COR-L47 (cell line): Measurements from ENCODE around the gene FGF4.

Experiments used
- DNase-seq: peaks from one replicate; lab custom pipeline; 2025; lab: John Stamatoyannopoulos, UW

Gene FGF4, protein sequence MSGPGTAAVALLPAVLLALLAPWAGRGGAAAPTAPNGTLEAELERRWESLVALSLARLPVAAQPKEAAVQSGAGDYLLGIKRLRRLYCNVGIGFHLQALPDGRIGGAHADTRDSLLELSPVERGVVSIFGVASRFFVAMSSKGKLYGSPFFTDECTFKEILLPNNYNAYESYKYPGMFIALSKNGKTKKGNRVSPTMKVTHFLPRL

DNA sequence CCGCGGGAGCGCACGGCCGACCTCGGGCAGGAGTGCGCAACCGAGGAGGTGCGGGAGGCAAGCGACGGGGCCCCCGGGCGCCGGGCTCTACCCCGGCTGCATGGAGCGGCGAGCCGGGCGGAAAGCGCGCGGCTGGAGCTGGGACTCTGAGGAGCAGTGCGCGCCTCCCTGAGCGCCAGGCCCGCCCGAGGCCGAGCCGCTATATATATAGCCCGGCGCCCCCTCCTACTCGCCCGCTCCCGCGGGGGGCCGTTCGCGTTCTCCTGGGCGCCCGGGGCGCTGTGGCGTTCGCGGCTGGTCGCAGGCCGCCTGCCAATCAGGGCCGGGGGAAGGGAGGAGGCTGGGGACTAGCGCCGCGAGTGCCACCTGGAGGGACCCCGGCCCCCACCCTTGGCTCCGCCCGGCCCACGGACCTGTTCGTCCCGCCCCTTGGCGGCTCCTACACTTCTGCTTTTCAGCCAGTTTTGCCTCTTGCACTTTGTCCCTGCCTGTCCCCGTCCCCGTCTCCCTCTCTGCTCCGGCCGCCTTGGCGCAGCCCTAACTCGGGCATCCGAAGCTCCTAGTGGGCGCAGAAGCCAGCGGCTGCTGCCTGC is at the start of gene FGF4:
FGF4 (minus strand) TSS at position 179 of the 593 bp plus-strand sequence. CDS start 257 bp downstream, outside the sequence.
- no peak for DNase-seq

DNA sequence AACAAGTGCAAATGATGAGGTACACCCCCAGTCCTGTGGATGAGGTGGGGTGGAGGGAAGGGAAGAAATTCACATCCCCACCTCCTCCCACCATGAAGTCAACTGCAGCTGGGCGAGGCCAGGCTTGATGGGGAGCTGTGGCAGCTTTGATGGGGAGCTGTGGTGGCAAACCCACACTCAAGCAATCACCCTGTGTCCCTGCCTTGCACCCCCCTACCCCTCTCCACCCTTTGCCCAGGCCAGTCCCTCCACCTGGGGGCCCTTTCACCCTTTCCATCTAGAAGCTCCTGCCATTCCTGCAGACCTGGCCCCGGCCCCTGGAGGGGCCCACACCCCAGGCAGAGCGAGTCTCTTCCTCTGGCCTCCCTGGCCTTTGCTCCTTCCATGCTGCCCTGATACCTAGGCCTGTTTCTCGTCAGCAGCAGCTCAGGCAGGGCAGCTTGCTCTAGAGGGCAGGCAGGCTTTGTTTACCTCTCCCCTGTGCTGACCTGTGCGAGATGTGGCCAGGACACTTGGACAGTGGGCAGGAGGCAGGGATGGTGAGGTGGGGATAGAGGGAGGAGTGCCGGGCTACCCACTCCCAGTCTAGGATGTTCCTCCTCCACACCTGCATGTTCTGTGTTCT is 48.6 kb upstream of the FGF4 start:
- DNase-seq = no peak

DNA sequence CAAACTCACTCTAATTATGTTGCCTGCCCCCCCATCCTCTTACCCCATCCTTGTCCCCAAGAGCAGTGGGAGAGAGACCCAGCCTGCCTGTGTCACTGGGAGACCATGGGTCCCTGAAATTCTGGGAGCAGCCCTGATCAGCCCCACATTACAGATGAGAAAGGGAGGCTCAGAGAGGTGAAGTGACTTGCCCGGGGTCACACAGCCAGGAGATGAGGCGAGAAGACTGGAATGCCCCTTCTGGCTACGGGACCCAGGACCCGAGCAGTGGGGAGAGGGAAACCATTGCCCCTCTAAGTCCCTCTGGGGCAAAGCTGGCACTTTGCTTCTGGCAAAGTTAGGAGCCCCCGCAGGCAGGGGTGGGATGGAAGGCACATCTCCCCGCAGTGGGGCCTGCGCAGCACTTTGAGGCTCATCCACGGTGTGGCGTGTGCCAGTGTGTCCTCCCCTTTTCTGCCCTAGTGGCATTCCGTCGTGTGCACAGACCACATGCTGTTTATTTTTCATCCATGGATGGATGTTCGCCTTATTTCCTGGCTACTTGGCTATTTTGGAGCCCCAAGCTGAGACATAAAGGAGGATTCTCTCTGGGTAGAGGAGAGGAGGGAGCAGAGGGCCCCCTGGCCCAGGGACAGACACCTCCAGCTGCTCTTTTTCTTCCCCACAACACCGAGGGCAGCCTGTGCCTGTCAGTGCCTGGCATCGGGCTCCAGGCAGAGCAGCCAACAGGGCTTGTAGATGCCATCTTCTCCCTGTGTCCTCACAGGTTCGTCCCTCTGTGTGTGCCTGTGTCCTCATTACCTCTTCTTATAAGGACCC is 47.7 kb upstream of the FGF4 start:
- DNase-seq = no peak

DNA sequence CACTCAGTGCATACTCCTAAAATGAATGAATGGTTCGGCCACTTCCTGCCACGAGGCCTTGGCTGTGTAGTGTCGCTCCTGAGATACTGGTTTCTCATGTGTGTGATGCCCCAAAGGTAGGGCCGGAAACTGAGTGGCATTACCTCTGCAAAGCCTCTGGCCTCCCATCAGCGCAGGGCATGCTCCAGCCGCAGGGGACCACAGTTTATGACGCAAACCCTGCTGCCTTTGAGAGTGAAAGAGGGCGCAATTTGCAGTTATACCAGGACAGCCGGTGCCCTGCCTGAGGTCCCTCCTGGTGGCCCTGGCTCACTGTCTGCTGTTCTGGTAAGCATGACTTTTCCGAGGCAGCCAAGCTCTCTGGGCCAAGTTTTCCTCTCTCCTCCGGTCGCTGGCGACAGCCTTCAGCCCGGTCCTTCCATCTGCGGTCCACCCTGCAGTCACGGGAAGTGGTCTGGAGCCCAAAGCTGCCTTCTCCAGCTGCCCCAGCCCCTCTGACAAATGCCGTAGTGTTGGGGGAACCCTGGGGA is 46.4 kb upstream of the FGF4 start:
- no peak for DNase-seq

DNA sequence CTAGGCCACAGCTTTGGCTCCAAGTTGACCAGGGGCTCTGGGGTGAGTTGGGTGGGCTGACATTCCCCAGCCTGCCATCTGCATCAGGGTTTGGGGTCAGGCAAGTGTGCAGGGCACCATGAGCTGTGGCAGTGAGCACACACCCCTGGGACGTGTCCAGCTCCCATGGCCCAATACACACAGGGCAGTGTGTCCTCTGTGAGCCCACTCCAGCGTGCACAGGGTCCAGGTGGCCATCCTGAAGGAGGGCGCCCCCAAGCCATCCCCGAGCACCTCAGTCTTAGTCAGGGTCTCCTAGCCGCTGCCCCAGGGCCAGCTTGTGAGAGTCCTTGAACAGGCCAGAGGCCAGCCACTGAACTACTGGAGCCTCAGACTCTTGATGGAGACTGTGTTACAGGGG is 45.3 kb upstream of the FGF4 start:
- DNase-seq = no peak

DNA sequence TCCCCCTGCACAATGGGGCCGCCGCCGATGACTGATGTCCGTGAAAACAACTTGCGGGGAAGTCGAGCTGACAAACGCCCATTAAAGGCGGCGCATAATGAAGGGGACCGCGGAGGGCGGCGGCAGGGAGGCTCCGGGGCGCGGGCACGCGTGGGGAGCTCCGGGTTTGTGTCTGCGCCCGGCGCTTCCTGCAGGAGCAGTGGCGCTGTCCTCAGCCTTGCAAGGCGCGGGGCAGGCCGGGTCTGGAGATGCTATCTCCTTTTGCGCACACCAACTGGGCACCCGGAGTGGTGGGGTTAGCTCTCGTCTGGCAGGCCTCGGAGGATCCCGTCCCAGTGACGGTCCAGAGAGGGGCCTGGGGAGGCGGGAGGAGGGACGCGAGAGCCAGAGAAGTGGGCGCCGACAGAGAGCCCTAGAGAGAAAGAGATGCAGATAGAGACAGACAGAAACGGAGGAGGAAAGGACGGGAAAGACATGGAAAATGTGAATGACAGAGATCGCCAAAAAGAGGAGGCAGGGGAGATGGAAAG is 44.5 kb upstream of the FGF4 start:
- DNase-seq = no peak

DNA sequence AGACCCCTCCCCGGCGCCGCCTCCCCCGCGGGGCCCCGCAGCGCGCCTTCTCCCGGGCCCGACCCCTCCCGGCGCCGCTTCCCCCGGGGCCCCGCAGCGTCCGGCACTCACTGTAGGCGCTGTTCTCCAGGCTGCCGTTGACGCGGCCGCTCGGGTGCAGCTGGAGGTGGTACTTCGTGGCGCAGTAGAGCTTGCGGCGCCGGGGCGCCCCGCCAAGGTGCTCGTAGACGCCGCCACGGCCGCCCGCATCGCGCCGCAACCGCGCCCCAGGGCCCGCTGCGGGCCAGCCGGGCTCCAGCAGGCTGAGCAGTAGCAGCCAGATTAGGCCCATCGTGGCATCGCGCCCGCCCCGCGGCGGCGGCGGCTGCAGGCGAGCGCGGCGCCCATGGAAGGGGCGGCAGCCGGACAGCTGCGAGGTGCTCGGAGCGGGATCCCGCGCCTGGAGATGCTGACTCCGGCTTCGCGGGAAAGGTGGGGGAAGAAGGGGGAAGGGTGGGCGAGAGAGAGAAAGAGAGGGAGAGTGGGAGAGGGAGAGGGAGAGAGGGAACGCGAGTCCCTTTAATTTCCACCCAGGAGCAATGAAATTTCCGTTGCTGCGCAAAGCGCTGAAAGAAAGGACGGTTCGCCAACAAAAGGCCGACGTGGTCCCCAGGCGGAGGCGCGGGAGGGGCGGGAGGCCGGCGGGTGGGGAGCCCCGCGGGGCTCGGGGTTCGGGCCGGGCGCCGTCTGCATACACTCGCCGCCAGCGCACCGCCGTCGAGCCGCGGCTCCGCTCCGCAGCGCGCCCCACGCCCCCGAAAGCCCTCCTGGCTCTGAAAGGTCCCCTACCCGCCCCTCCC is 43.7 kb upstream of the FGF4 start, which contains the start of gene FGF3:
FGF3 (minus strand) TSS at position 814 of the 839 bp plus-strand sequence; CDS start at position 331, 483 bp downstream.
- DNase-seq = no peak

DNA sequence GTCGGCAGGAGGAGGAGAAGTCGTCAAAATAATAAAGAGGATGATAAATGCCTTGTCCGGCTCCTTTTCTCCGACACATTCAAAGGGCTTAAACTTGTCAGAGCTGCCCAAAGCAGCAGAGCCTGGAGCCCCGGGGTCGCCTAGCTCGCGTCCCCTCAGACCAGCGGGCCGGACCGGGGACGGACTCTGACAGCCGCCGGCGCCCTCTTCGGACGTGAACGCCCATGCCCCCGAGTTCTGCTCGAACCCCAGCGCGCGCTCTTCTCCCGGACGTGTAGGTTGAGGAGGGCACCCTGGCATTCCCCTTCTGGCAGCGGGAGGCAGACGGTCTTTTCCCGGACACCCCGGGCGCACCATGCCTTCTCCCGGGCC is 43.1 kb upstream of the FGF4 start:
- DNase-seq = no peak

DNA sequence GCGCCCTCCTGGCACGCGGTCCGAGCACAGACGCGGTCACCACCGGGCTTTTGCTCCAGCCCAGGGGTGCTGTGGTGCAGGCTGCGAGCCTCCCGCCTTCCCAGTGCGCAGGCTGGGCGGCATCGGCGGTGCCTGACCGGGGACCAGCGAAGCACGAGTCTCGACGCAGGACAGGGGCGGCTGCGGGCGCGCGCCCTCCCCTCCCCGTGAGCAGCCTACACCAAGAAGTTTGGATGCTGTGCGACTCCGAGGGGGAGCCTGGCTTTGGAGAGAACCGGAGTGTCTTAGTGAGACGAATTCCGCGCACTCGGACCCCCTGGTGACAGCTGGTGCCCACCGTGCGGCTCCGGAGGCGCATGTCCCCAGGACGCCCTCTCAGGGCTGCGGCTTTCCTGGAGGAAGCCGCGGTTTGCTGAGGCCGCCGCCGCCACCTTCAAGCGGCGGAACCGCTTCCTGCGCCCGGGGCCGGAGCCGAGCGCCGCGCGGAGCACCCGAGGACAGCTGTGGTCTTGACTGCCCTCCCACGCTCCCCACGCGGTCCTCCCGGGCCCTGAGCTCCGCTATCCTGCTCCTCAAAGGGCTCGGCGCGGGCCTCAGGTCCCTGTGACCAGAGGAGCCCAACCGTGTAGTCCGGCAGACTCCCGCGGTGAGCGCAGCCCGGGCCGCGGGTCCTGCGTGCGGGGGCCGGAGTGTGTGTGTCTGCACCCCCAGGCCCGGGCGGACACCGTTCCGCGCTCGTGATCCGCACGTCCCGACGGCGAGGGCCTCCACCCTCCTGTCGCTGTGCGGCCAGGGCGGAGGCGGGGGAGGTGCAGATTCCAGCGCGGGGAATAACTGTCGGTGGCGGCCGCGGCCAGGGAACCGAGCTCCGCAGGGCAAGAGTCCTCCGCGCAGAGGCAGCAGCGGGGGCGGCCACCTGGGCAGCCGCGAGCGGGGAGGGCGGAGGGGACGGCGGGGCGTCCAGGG is 42.4 kb upstream of the FGF4 start:
- no peak for DNase-seq

DNA sequence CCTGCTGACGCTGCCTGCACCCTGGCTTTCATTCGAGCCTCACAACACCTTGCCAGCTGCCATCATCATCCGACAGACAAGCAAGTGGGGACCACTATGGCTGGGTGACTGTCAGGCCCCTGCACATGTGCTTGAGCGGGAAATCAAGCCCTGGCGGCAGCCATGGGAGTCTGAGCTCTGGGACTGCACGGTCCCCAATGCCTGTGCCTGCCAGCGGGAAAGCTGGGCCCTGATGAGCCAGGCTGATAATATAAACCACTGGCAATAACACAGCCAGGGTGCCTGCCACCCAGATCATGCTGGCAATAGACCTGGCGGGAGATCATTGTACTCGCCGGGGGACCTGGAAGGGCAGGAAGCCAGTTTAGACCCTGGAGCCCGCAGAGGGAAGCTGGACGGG is 41.5 kb upstream of the FGF4 start:
- no peak for DNase-seq

DNA sequence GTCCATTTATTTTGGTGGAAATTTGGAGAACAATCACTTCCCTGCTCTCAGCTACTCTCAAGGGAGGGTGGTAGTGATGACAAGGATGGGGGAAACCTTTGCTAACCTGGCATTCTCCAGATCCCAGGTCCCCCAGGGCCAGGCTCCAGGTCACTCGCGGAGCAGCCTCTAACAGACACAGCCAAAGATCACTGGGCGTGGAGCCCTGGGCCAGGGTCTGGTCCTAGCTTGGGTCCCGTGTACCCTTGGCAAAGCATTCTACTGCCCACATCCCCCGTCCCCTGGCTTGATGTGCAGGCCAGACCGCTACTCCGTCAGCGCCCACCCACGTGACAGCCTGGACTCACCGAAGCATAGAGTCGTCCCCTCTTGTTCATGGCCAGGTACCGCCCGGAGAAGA is 40.8 kb upstream of the FGF4 start:
- DNase-seq = no peak

DNA sequence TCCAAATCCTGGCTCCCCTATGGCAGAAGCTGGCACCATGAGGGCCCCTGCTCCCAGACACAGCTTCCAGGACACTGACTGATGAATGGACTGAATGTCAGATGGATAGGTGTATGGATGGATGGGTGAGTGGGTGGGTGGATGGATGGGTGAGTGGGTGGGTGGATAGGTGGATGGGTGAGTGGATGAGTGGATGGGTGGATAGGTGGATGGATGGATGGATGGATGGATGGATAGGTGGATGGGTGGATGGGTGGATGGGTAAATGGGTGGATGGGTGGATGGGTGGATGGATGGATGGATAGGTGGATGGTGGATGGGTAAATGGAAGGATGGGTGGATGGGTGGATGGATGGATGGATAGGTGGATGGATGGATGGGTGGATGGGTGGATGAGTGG is 39.8 kb upstream of the FGF4 start:
- no peak for DNase-seq

DNA sequence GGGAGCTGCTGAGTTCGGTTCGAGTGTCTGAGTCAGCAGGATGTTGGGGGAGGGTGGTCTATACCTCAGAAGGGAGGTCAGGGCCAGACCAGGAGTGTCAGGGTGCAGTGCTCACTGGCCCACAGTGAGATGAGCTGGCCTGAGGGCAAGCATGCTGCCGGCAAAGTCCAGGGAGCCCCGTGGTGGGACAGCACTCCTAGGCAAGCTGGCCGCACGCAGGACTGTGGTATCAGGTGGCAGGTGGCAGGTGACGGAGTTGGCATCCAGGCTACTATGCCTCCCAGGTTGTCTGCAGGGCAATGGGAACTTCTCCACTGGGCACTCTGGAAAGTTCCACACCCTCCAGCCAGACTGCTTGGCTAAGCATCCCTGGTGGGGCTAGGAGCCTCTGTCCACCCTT is 39.3 kb upstream of the FGF4 start:
- no peak for DNase-seq

DNA sequence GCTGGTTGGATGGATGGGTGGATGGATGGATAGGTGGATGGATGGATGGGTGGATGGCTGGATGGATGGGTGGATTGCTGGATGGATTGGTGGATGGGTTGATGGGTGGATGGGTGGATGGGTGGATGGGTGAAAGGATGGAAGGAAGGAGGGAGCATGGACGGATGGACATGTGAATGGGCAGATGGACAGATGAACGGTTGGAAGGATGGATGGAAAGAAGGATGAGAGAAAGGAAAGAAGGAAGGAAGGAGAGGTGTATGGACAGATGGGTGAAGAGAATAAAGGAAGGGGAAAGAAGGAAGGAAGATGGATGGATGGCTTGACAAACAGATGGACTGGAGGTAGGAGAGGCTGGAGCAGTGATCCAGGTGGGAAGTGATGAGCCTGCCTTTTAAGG is 38.7 kb upstream of the FGF4 start:
- no peak for DNase-seq

DNA sequence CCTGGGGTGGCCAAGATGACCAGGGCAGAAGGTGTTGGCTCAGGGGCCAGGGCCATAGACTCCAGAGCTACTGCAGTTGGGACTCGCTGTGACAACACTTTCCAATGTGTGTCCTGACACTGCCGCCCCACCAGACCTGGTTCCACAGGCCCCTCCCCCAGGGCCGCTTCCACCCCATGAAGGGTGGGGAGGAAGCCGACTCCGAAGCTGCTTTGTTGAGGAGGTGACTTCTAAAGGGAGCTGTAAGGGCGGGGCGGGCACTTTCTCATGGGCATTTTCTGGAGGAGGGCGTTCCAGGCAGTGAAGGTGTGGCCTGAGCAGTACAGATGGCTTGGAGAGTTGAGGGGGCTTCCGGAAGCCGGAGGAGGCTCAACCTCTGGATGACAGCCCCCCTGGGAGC is 37.8 kb upstream of the FGF4 start:
- no peak for DNase-seq

DNA sequence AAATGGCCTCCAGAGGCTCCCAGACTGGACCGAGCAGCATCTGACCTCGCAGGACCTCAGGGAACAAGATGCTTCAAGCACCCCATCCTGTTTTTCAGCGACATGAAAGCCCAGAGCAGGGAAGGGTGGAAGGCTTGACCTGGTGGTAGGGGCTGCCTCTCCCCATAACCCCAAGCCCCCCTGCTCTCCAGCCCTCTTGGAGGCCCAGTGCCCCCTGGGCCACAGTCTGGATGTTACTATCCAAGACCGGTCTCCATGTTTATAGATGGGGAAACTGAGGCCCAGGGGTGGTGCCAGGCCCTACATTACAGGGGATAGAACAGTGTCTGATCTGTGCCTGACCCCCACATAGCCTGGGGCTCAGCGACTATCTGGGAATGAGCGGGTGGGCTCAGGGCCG is 37.1 kb upstream of the FGF4 start:
- DNase-seq = no peak

DNA sequence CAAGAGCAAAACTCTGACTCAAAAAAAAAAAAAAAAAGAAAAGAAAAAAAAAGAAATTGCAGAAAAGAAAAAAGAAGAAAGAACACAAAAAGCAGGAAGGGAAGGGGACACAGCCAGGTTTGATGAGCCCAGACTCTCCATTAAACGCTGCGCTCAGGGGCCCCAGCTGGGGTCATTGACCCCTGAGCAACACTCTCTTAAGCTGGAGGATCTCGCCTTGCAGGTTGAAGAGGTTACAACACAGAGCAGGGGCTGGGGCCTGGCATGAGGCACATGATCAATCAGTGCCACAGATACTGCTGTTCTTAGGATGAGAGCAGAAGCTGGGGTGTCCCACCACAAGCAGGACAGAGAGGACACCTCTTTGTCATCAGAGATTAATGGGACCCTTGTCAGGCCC is 36.3 kb upstream of the FGF4 start:
- DNase-seq = no peak

DNA sequence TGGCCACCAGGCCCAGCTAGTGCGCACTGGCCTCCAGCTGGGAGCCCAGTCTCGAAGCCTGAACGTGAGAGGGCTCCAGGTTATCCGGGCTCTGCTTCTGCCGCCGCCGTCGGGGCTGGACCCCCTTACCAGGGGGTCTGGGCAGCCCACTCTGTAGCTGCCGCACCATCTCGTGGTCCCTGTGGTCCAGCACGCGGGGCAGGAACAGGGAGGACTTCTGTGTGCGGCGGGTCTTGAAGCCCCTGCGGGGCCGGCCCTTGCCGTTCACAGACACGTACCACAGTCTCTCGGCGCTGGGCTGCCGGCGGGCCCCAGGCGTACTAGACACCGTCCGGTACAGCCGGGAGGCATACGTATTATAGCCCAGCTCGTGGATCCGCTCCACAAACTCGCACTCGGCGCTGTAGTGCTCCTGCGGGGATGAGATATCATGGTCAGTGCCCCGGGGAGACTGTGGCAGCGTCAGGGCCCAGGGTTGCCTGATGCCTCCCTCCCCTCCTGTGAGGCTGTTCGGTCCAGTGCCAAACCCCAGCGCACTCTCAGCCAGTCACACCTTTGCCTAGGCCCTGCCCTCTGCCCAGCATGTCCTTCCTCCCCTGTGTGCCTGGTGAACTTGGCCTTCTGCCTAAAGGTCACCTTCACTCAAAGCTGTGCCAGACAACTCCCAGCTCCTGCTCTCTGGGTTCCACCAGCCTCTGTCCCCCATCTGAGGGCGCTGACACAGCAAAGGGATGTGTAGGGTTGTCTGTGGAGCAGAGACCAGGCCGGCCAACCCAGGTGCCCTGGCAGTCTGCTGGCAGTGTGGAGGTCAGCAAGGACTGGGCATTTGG is 35.4 kb upstream of the FGF4 start:
- no peak for DNase-seq

DNA sequence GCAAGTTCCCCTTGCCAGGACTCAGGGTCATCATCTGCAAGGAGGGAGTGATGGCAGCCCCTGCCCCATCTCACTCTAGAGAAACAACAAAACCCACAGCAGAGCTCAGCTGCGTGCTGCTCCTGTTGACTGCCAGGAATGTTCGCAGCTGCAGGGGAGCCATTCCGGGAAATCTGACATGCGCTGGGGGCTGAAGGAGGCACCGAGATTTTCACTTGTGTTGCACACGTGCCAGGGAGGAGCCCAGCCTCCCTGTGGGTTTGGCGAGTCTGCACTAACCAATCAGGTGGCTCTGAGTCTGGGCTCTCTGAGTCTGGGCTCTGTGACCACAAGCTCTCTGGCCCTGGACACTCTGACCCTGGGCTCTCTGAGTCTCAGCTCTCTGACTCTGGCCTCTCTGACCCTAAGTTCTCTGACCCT is 33.5 kb upstream of the FGF4 start:
- DNase-seq = no peak
